ENCODE measurements around the gene PAPSS2.

The PAPSS2 gene

GRCh38 chr10:87623191-87623590 lies 36.5 kb upstream of the PAPSS2 start:
- no peak overlapping the region for H3K4me3 ChIP-seq (ENCODE audit: low read depth, low read length)
- no peak for TF ChIP-seq CTCF (IDR thresholded peaks at IDR 0.05)
- no peak overlapping the region for H3K4me2 ChIP-seq (ENCODE audit: low read length)
- H3K27me3 ChIP-seq (ENCODE audit: control insufficient read depth, insufficient read depth, low read length): no peaks in the 10 kb centered on the region
- no peak overlapping the region for H3K9ac ChIP-seq
- no peak overlapping the region for H3K27ac ChIP-seq
- no peaks in the 10 kb centered on the region for H3K36me3 ChIP-seq (ENCODE audit: control insufficient read depth, insufficient read depth, low read length)
- H3K79me2 ChIP-seq: no peaks in the 10 kb centered on the region
- H3K4me1 ChIP-seq: no peaks in the 10 kb centered on the region
- no peaks in the 10 kb centered on the region for H3K9me3 ChIP-seq (ENCODE audit: control insufficient read depth, low read length)
- no peak overlapping the region for H2AFZ ChIP-seq

GRCh38 chr10:87625661-87626060 lies 34.0 kb upstream of the PAPSS2 start:
- H3K9me3 ChIP-seq (ENCODE audit: control insufficient read depth, low read length): no peaks in the 10 kb centered on the region
- no peak overlapping the region for H3K4me2 ChIP-seq (ENCODE audit: low read length)
- H3K79me2 ChIP-seq: no peaks in the 10 kb centered on the region
- no peaks in the 10 kb centered on the region for H3K27me3 ChIP-seq (ENCODE audit: control insufficient read depth, insufficient read depth, low read length)
- H3K27ac ChIP-seq: no peak overlapping the region
- TF ChIP-seq CTCF (IDR thresholded peaks at IDR 0.05): no peak
- H3K9ac ChIP-seq: no peak overlapping the region
- H3K4me3 ChIP-seq (ENCODE audit: low read depth, low read length): no peak overlapping the region
- H3K36me3 ChIP-seq (ENCODE audit: control insufficient read depth, insufficient read depth, low read length): no peaks in the 10 kb centered on the region
- no peak overlapping the region for H2AFZ ChIP-seq
- H3K4me1 ChIP-seq: no peaks in the 10 kb centered on the region

- no peak for TF ChIP-seq CTCF (IDR thresholded peaks at IDR 0.05)
- Histone ChIP-seq H3K9ac (no peak overlapping the region), H3K36me3 (ENCODE audit: control insufficient read depth, insufficient read depth, low read length) (no peaks in the 10 kb centered on the region), H3K27ac (no peak overlapping the region), H3K4me2 (ENCODE audit: low read length) (no peak overlapping the region), H3K79me2 (no peaks in the 10 kb centered on the region), H3K27me3 (ENCODE audit: control insufficient read depth, insufficient read depth, low read length) (no peaks in the 10 kb centered on the region), H3K4me3 (ENCODE audit: low read depth, low read length) (no peak overlapping the region), H3K4me1 (no peaks in the 10 kb centered on the region), H2AFZ (no peak overlapping the region), H3K9me3 (ENCODE audit: control insufficient read depth, low read length) (no peaks in the 10 kb centered on the region)
These were observed 33.2 kb upstream of the PAPSS2 start for GRCh38 chr10:87626422-87626892.

GRCh38 chr10:87630171-87630570 lies 29.5 kb upstream of the PAPSS2 start:
- no peak overlapping the region for H3K9ac ChIP-seq
- no peak overlapping the region for H3K4me3 ChIP-seq (ENCODE audit: low read depth, low read length)
- H3K27ac ChIP-seq: no peak overlapping the region
- H3K79me2 ChIP-seq: no peaks in the 10 kb centered on the region
- no peaks in the 10 kb centered on the region for H3K36me3 ChIP-seq (ENCODE audit: control insufficient read depth, insufficient read depth, low read length)
- H3K9me3 ChIP-seq (ENCODE audit: control insufficient read depth, low read length): no peaks in the 10 kb centered on the region
- no peak for TF ChIP-seq CTCF (IDR thresholded peaks at IDR 0.05)
- no peaks in the 10 kb centered on the region for H3K27me3 ChIP-seq (ENCODE audit: control insufficient read depth, insufficient read depth, low read length)
- no peaks in the 10 kb centered on the region for H3K4me1 ChIP-seq
- no peak overlapping the region for H3K4me2 ChIP-seq (ENCODE audit: low read length)
- H2AFZ ChIP-seq: no peak overlapping the region

GRCh38 chr10:87632454-87632853 lies 27.2 kb upstream of the PAPSS2 start:
- Histone ChIP-seq H3K36me3 (ENCODE audit: control insufficient read depth, insufficient read depth, low read length) (no peaks in the 10 kb centered on the region), H3K9me3 (ENCODE audit: control insufficient read depth, low read length) (no peaks in the 10 kb centered on the region), H3K4me3 (ENCODE audit: low read depth, low read length) (no peak overlapping the region), H3K27ac (no peak overlapping the region), H3K9ac (no peak overlapping the region), H2AFZ (no peak overlapping the region), H3K4me2 (ENCODE audit: low read length) (no peak overlapping the region), H3K4me1 (no peaks in the 10 kb centered on the region), H3K27me3 (ENCODE audit: control insufficient read depth, insufficient read depth, low read length) (no peaks in the 10 kb centered on the region), H3K79me2 (no peaks in the 10 kb centered on the region)
- no peak for TF ChIP-seq CTCF (IDR thresholded peaks at IDR 0.05)

Measured in parathyroid adenoma (tissue), 2 donors.